Endometrium (tissue), 2 donors: ENCODE measurements around the gene PPP6R2.

ENCODE experiments used
- FAIRE-seq: peaks from 2 replicates; lab custom pipeline; 2012; peaks lifted over from hg19 to GRCh38; lab: Jason Lieb, UNC
- donor health status: control.
- donor health status: control.

Gene PPP6R2

DNA sequence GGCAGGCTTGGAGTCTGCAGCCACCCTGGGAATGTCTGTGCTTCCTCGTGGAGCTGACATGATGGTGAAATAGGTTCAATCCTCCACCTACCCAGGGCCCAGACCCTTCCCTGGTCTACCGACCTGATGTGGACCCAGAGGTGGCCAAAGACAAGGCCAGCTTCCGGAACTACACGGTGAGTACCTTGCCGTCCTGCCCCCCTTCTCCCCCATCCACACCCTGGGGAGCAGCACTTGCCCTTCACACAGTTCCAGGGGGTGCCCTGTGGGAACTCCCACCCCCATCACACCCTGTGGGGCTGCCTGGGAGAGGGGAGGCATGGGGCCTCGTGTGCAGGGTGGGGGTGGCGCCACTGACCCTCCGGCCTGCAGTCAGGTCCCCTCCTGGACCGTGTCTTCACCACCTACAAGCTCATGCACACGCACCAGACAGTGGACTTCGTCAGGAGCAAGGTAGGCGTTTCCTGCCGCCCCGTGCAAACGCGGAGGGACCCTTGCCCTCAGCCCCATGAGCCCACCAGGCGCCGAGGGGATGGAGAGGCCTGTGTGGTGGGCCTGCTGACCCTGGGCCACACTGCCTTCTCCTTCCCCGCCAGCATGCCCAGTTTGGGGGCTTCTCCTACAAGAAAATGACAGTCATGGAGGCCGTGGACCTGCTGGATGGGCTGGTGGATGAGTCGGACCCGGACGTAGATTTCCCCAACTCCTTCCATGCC is 144.3 kb downstream of the PPP6R2 start:
- FAIRE-seq: no peak

DNA sequence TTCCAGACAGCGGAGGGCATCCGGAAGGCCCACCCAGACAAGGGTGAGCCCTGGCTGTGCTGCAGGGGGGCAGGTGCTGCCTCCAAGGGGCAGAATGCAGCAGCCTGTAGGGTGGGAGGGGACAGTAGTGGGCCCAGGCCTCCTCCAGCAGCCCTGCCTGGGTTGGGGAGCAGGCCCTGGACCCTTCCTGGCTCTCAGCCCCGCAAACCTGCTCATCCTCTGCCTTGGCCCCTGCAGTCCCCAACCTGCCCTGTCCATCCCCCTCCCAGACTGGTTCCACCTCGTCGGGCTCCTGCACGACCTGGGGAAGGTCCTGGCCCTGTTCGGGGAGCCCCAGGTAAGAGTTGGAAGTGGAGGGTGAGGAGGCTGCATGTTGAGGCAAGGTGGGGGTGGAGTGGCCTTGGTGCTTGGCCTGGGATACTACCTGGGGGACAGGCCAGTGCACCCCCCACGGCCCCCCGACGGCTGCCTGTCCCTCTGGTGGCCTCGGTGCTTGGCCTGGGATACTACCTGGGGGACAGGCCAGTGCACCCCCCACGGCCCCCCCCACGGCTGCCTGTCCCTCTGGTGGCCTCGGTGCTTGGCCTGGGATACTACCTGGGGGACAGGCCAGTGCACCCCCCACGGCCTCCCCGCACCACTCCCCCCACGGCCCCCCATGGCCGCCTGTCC is 145.0 kb downstream of the PPP6R2 start:
- no peak for FAIRE-seq

- FAIRE-seq: no peak
These were observed 145.8 kb downstream of the PPP6R2 start for GRCh38 chr22:50488886-50489285.

GRCh38 chr22:50489363-50490243 is 146.5 kb downstream of the PPP6R2 start:
- no peak for FAIRE-seq

- FAIRE-seq: no peak
These were observed 147.6 kb downstream of the PPP6R2 start for GRCh38 chr22:50490531-50491308.
